NAMALWA (cell line): ENCODE results near the gene FNDC3A.
A peak's percentile ranks its signal among the peaks of the same experiment; 100 is the strongest.

Experiments
- DNase-seq: peaks from one replicate; pipeline ENCODE4 v3.0.0-alpha.2; 2015; ENCODE audit warnings: low spot score

Gene FNDC3A

GRCh38 chr13:48975856-48976575 is at the start of gene FNDC3A:
FNDC3A (plus strand) TSS chr13:48975912; CDS start chr13:49006191, 30,279 bp downstream.
- DNase-seq, result peak; percentile 87

- no peak for DNase-seq
These were observed 46.8 kb upstream of the FNDC3A start for GRCh38 chr13:48928757-48929430.

DNA sequence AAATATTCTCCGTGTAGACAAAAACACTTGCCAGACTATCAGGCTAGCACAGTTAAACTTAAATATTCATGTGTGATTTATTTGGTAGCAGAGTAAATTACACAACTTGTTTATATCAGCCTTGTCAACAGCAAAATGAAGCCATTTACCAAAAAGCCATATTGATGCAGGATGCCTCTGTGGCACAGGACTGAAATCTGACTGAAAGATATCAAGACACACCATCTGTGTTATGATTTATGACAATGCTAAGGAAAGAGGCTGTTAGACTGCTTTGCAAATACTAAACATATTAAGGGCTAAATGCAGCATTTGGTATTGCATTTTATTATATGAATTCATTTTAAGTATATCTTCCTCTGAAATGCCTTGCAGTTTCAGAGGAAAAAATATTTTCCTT is 44.8 kb upstream of the FNDC3A start:
- no peak for DNase-seq

DNA sequence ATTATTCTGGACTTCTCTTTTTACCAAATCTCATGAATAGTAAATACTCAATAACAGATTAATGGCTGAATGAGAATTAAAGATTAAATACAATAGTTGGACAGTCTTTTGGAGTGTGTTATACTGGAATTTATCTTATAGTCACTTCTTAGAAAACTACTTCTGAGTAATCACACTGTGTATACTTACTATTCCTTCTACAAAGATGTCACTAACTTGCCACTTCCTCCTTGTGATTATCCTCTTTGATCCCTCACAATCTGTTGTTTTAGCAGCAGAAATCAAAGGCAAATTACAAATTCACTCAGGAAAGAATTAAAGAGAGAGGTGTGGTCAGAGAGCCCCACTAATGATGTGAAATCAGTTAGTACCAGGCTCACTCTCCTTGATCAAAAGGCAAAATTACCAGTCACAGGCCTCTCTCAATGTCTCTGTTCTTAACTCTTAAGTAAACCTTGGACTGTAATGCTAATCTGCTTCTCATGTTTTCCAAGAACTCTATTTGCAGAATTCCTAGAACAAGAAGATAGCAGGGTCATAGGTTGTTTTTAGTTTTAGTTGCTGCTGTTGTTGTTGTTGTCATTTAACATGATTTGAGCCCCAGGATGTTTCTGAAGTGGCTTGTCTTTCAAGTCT is 37.3 kb upstream of the FNDC3A start:
- DNase-seq, result no peak

DNA sequence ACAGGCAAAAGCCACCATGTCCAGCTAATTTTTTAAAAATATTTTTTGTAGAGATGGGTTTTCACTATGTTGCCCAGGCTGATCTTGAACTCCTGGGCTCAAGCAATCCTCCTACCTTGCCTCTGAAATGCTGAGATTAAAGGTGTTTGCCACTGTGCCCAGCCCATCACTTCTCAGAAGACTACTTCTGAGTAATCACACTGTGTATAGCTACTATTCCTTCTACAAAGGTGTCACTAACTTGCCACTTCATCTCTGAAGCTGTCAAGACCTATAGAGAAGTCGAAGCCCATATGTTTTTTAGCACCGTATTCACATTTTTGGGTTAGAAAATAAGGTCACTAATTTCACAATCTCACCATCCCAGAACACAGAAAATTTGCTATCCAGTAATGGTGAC is 36.0 kb upstream of the FNDC3A start:
- no peak for DNase-seq

DNA sequence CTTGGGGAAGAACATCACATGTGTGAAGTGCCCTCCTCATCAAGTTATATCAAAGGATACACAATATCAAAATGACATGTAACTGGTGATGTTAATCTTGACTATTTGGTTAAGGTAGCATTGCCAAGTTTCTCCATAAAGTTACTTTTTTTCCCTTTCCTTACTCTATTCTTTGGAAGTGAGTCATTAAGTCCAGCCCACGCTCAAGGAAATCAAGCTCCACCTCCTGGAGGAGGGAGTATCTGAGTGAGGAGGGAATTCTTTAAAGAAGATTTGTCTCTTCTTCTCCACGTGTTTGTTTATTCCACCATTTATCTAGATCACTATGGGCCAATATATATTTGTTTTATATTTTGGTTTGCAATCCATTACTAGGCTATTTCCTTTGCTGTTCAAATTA is 33.6 kb upstream of the FNDC3A start:
- no peak for DNase-seq

DNA sequence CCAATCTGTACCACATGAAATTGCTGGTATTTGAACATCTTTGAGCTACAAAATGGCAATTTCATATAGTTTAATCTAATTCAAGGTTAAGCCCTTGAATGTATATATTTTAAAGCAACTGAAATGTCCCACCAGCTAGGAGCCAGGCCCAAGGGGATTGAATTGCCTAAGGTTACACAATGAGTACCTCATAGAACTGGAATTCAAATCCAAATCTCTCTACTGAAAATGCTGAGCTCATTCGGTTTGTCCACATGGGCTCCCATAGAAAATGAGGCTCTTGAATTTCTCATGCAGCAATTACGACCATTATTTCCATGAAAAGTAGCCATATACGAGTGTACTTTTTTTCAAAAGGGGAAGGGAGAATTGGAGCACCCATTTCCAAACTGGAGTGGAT is 31.5 kb upstream of the FNDC3A start:
- no peak for DNase-seq

GRCh38 chr13:48945626-48946025 is 30.1 kb upstream of the FNDC3A start:
- DNase-seq, result no peak

- DNase-seq, result no peak
These were observed 29.5 kb upstream of the FNDC3A start for GRCh38 chr13:48946163-48946562.

GRCh38 chr13:48949566-48950500 is 25.9 kb upstream of the FNDC3A start:
- no peak for DNase-seq

GRCh38 chr13:48950501-48950875 is 25.2 kb upstream of the FNDC3A start:
- DNase-seq, result no peak

DNA sequence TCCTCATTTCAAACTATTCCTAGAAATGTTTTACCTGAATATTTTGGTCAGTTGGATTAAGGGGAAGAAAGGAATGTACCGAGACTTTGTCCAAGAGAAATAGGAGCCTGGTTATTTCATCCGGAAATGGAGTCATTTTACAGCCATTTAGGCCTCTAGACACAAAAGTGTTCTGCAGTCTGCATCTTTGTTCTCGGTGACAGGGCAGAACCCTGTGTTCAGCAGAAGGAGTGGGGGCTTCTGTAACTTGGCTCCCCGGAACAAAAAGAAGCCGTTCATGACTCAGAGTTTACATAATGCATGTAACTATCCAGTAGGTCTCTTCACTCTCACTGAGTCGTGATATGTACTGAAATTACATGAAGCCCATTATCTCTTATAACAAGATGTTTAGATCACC is 21.6 kb upstream of the FNDC3A start:
- no peak for DNase-seq

DNA sequence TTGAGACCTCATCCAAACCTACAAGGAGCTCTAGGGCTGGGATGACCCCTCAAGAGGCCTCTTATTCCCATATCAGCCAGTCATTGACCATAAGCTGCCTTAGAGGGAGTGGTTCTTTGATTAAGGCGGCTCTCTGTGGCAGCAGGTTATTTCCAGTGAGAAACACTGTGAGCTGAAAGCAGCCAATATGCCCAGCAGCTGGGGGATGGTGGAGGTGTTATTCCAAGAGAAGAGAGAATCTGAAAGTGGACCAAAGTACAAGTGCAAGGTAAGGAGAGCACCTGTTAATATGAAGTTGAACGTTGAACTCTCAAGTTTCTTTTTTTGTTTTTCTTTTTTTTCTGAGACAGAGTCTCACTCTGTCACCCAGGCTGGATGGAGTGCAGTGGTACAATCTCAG is 20.2 kb upstream of the FNDC3A start:
- no peak for DNase-seq

GRCh38 chr13:48961379-48961778 is 14.3 kb upstream of the FNDC3A start:
- DNase-seq, result no peak

- DNase-seq, result no peak
These were observed 13.4 kb upstream of the FNDC3A start for GRCh38 chr13:48962281-48962680.

DNA sequence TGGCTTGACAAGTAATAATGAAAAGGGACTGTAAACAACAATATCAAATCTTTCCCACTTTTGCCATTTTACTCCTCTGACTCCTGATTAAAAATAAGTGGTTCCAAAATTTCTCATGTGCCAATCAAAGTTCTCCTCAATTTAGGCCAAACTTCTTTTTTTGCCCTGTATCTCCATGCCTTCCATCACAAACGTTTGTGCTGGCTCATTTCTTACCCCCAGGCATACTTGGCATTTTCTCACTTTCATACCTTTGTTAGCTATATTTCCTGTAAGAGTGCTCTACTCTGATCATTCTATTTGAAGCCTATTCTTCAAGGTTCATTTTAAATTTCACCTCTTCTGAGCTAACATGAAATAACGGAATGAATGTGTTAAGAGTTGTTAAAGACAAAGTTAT is 10.0 kb upstream of the FNDC3A start:
- no peak for DNase-seq

DNA sequence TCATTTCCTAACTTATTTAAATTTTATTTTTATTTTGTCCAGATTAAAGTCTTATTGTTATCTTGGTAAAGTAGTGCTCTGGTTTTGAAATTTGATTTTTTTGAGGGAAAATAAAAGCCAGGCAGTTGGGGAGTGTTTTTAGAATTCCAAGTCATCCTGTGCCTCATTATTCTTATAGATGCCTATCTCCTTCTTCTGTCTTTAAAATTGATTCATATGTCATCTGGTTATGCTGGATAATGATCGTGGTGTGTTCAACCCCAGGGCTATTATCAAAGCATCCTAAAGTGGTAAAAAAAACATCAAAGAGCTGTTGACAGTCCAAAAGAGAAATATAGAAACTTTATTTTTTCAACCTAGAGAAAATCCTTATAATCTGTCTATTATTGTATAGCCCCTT is 6.0 kb upstream of the FNDC3A start:
- DNase-seq, result no peak

GRCh38 chr13:48973845-48974431 is 1.8 kb upstream of the FNDC3A start:
- no peak for DNase-seq

- peak; percentile 69 for DNase-seq
These were observed 434 bp upstream of the FNDC3A start for GRCh38 chr13:48975101-48975855.

DNA sequence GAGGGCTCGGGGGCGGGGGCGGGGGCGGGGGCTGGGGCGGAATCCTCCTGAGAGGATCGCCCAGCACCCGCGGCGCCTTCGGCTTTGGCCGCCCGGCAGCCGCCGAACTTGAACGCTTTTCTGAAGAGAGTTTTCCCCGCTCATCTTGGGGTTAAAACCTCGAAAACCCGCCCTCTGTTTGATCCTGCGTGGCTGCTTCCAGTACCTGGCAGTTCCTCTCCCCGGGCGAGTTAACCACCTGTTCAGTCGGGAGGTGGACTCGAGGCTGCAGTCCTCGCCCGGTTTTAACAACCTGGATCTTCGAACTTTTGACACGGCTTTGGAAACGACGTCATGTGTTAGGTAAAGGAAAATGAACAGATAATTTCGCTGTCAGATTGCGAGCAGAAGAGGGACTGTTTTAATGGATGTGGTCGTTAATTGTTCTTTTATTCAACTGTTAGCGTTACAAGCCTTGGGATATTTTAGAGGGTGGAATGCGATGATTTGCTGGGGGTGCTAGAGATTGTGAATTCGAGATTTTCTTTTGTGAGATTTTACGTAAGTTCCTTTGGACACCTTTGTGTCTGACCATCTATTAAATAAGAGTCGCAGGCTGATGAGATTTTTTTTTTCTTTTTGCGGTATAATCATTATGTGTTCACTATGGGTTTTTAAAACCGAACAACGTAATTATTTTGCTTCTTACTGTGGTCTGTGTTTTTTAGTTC is 1.0 kb downstream of the FNDC3A start:
- DNase-seq, result peak; percentile 86

DNA sequence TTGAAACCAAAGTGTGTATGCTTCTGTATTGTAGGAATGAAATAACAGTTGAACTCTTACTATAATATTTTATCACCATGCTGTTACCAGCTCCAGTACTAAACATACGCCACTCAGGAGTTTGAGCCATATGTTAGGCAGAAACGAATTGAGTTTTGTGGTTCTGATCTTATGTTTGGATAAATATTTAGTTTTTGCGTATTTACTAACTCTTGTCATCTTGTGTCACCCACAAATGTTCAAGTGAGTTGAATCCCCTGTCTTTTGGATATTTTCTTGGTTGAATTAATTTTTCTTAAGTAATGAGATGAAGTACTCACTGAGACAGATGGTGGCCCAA is 1.5 kb downstream of the FNDC3A start:
- peak; percentile 63 for DNase-seq
